GM19193 (cell line): ENCODE data around the gene RNF144A.

Experiments
- POLR2A ChIP-seq: IDR thresholded peaks from 4 replicates; pipeline ENCODE4 v1.6.1; 2011; ENCODE audit not compliant: insufficient read depth, insufficient read length; ENCODE audit errors: extremely low read depth

RNF144A gene

DNA sequence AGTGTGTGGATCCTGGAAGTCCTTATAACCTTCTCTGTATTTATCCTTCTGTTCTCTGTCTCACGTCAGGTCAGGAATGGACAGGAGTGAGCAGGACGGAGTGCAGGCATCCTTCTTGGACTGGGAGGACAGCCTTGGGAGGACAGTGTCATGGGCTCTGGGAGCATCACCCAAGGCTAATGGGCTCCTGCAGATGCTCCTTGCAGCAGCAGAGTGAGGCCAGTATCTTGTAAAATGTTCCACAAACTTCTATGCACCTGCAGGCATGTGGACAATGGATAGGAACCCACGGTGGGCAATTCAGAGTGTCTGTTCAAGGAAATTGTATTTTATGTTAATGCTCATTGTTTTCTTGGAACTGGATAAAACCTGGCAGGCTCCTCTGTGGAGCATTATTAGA lies 176.2 kb downstream of the RNF144A start:
- no peak for TF ChIP-seq POLR2A
